Measurements from ENCODE around the gene VTI1B.

The VTI1B gene

DNA sequence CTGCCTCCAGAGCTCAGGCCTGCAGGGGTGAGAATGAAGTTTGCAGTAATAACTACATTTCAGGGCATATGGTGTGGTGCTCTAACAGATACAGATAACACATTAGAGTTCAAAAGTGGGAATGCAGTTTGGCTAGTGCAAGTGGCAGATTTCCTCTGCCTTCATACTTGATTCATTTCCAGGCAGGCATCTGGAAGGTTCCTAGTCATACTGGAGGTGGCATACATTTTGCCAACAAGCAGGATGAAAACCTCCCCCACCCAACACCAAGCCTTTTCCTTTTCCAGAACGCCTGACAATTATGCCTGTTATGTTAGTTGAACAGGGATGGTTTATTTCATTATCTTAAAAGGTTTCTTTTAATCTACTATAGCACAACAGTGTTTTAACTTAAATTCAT is 24.3 kb downstream of the VTI1B start:
- TF ChIP-seq CTCF (IDR thresholded peaks at IDR 0.05; ENCODE audit: insufficient read depth, low read length) (no peak), POLR2AphosphoS5 (IDR thresholded peaks at IDR 0.05; ENCODE audit: low read depth) (no peak)
- no peak overlapping the region for H3K27ac ChIP-seq (replicated peaks)
- H3K27me3 ChIP-seq (ENCODE audit: insufficient read depth, poor library complexity, severe bottlenecking) = no peaks in the 10 kb centered on the region
- no peak for DNase-seq (ENCODE audit: low read depth in 1 of 2, low spot score in 1 of 2)
- no peak overlapping the region for H3K4me3 ChIP-seq (replicated peaks; ENCODE audit: insufficient read depth, low read length)

GRCh38 chr14:67646131-67646530 is 28.3 kb downstream of the VTI1B start:
- no peak overlapping the region for H3K27ac ChIP-seq (replicated peaks)
- no peak for DNase-seq (ENCODE audit: low read depth in 1 of 2, low spot score in 1 of 2)
- H3K27me3 ChIP-seq (ENCODE audit: insufficient read depth, poor library complexity, severe bottlenecking) = no peaks in the 10 kb centered on the region
- no peak overlapping the region for H3K4me3 ChIP-seq (replicated peaks; ENCODE audit: insufficient read depth, low read length)
- TF ChIP-seq CTCF (IDR thresholded peaks at IDR 0.05; ENCODE audit: insufficient read depth, low read length) = no peak
- no peak for TF ChIP-seq REST (IDR thresholded peaks at IDR 0.05; ENCODE audit: insufficient replicate concordance, low read depth)
- TF ChIP-seq GABPA (IDR thresholded peaks at IDR 0.05; ENCODE audit: low read depth) = no peak
- TF ChIP-seq SPI1 (IDR thresholded peaks at IDR 0.05; ENCODE audit: borderline replicate concordance, low read depth) = no peak
- no peak for TF ChIP-seq POLR2AphosphoS5 (IDR thresholded peaks at IDR 0.05; ENCODE audit: low read depth)

DNA sequence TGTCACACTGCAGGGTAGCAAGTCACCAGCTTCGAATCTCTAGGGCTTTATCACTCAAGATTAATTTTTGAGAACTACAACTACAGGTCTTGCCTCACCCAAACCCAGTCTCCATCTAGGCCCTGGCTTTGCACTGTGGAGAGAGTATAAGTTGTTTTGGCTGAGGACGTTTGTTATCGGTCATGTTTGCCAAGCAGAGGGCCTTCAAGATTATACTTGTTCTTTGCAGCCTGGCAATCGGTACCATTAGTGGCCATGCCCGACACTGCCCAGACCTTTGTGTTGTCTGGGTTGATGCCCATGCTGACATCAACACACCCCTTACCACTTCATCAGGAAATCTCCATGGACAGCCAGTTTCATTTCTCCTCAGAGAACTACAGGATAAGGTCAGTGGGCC is 29.0 kb downstream of the VTI1B start:
- H3K4me3 ChIP-seq (replicated peaks; ENCODE audit: insufficient read depth, low read length) = no peak overlapping the region
- no peaks in the 10 kb centered on the region for H3K27me3 ChIP-seq (ENCODE audit: insufficient read depth, poor library complexity, severe bottlenecking)
- no peak for TF ChIP-seq SPI1 (IDR thresholded peaks at IDR 0.05; ENCODE audit: borderline replicate concordance, low read depth)
- no peak for TF ChIP-seq REST (IDR thresholded peaks at IDR 0.05; ENCODE audit: insufficient replicate concordance, low read depth)
- no peak for TF ChIP-seq CTCF (IDR thresholded peaks at IDR 0.05; ENCODE audit: insufficient read depth, low read length)
- no peak for TF ChIP-seq POLR2AphosphoS5 (IDR thresholded peaks at IDR 0.05; ENCODE audit: low read depth)
- TF ChIP-seq GABPA (IDR thresholded peaks at IDR 0.05; ENCODE audit: low read depth) = no peak
- no peak for DNase-seq (ENCODE audit: low read depth in 1 of 2, low spot score in 1 of 2)
- H3K27ac ChIP-seq (replicated peaks) = no peak overlapping the region

DNA sequence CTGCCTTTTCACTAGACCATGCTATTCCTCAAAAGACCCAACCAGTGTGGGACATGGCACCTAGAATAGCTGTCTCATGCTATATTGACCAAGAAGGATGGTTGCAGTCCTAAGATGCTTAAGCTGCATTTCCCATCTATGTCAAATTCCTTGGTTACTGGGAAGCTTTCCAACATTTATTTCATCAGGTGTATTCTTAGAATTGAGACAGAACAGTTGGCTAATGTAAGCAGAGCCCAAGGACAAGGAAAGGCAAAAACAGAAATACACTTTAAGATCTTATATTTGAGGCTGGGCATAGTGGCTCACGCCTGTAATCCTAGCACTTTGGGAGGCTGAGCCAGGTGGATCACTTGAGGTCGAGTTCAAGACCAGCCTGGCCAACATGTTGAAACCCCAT is 30.0 kb downstream of the VTI1B start:
- no peak for DNase-seq (ENCODE audit: low read depth in 1 of 2, low spot score in 1 of 2)
- no peaks in the 10 kb centered on the region for H3K27me3 ChIP-seq (ENCODE audit: insufficient read depth, poor library complexity, severe bottlenecking)
- TF ChIP-seq POLR2AphosphoS5 (IDR thresholded peaks at IDR 0.05; ENCODE audit: low read depth) = no peak
- TF ChIP-seq SPI1 (IDR thresholded peaks at IDR 0.05; ENCODE audit: borderline replicate concordance, low read depth) = no peak
- TF ChIP-seq CTCF (IDR thresholded peaks at IDR 0.05; ENCODE audit: insufficient read depth, low read length) = no peak
- no peak for TF ChIP-seq REST (IDR thresholded peaks at IDR 0.05; ENCODE audit: insufficient replicate concordance, low read depth)
- no peak for TF ChIP-seq GABPA (IDR thresholded peaks at IDR 0.05; ENCODE audit: low read depth)
- H3K27ac ChIP-seq (replicated peaks) = no peak overlapping the region
- H3K4me3 ChIP-seq (replicated peaks; ENCODE audit: insufficient read depth, low read length) = no peak overlapping the region
